Measurements from ENCODE around the gene CDC5L. TPM values are rescaled to one million over a fixed set of nuclear protein-coding genes. Genes with fewer than 3 reads are reported as not detected.

Gene CDC5L
- total and polyA plus RNA-seq, 9 donors = 13.0 to 24.0 (median 19.5) TPM

DNA sequence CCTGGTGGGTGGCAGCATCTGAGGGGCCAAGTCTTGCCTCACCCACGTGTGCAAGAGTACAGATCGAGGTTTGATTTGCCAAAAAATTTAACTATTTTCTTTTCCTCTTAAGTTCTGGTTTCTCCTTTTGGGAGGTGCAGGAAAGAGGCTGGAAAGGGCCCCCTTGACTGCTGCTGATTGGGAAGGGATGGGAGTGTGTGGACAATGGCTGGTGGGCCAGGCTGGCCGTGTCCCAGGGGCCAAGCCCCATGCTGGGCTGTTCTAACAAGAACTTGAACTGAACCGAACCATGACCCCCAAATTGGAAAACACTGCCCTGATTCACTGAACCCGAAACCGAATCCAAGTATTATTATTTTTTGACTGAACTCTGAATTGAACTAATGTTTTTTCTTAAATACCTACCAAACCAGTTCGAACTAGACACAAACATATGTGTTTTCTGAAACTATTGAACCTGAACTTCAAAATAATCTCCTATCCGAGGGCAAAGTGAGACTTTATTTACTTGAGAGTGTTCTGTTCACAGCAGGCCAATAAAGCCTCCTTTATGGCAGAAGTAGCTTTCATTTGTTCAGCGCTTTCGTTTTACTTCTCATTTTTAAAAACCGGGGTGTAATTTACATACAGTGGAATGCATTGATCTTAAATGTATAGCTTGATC lies 91.2 kb downstream of the CDC5L start:
- Histone ChIP-seq H3K4me3 (no peak overlapping the region), H3K4me1 (ENCODE audit: insufficient read depth) (peaks cover 6% of the 10 kb centered on the region), H3K9me3 (no peaks in the 10 kb centered on the region), H3K36me3 (no peaks in the 10 kb centered on the region), H3K27me3 (no peaks in the 10 kb centered on the region), H3K27ac (peak overlapping the region in 1 of 2 donors; percentile 23)
- 23 to 55% (median 41%) methylated on average over 11 of the region's 11 CpGs for WGBS, 3 donors
- TF ChIP-seq EP300 (IDR thresholded peaks at IDR 0.05) = no peak
- no peak for TF ChIP-seq CTCF (IDR thresholded peaks at IDR 0.05)
- TF ChIP-seq POLR2A (IDR thresholded peaks at IDR 0.05) = no peak
- DNase-seq = no peak
- intact Hi-C loops (cut with DNase I) = loop anchor here in 3 of 4 donors (5.0 to 10.0 kb wide), 7 partner anchors 176 to 1446 kb away; no protein-coding TSS in a partner anchor

- intact Hi-C loops (cut with DNase I) = no loop called here
Measured at GRCh38 chr6:44480097-44480541, 92.6 kb downstream of the CDC5L start.

DNA sequence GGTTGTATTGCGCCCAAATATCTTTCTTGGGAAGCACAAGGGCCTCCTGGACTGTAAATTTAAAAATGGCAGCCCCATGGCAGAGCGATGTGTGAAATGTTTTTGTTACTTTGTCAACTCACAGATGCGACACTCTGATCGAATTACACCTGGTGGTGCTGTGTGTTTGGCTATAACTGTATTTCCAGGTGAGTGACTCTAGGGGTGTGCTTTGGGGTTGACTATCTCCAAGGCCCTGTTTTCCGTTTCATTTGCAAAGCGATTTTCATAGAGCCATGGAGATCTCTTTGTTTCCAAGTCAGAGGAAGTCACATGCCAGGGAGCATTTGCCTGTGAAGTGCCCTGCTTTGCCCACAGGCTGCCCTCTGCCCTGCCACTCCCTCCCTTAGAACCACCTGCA lies 93.5 kb downstream of the CDC5L start:
- Histone ChIP-seq H3K4me3 (no peak overlapping the region), H3K4me1 (ENCODE audit: insufficient read depth) (peaks cover 6% of the 10 kb centered on the region), H3K27me3 (no peaks in the 10 kb centered on the region), H3K36me3 (no peaks in the 10 kb centered on the region), H3K27ac (no peak overlapping the region), H3K9me3 (no peaks in the 10 kb centered on the region)
- TF ChIP-seq EP300 (IDR thresholded peaks at IDR 0.05) = no peak
- no peak for TF ChIP-seq POLR2A (IDR thresholded peaks at IDR 0.05)
- TF ChIP-seq CTCF (IDR thresholded peaks at IDR 0.05) = no peak
- no peak for DNase-seq
- 95 to 96% (median 96%) methylated on average over 6 of the region's 6 CpGs for WGBS, 3 donors
- intact Hi-C loops (cut with DNase I) = no loop called here

More at GRCh38 chr6:44480097-44480541, 92.6 kb downstream of the CDC5L start:
- 85 to 89% (median 87%) methylated on average over 13 of the region's 13 CpGs for WGBS, 3 donors
- TF ChIP-seq POLR2A (IDR thresholded peaks at IDR 0.05) (no peak), CTCF (IDR thresholded peaks at IDR 0.05) (no peak), EP300 (IDR thresholded peaks at IDR 0.05) (no peak)
- no peak overlapping the region for H3K27ac ChIP-seq
- H3K9me3 ChIP-seq = no peaks in the 10 kb centered on the region
- DNase-seq = no peak
- H3K4me3 ChIP-seq = no peak overlapping the region
- H3K4me1 ChIP-seq (ENCODE audit: insufficient read depth) = peaks cover 6% of the 10 kb centered on the region
- H3K36me3 ChIP-seq = no peaks in the 10 kb centered on the region
- H3K27me3 ChIP-seq = no peaks in the 10 kb centered on the region

DNA sequence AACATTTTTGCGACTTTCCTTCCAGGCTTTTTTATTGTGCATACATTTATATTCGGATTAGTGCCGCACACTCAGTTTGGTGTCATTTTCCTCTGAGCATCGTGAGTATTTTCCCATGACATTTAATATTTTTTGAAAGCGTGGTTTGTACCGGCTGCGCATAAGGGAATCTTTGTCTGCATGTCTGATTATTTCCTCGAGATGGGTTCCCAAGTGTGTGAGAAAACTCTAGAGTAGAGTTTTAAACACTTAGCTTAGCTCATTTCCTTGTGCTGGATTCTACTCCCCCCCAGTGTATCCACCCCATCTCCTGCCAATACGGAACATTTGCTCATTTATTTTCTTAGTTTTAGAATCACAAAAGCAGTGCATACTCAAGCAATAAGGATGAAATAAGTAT lies 94.3 kb downstream of the CDC5L start:
- WGBS, 3 donors = 91 to 98% (median 97%) methylated on average over 9 of the region's 9 CpGs

More for the DNA sequence above, 94.3 kb downstream of the CDC5L start:
- Histone ChIP-seq H3K36me3 (no peaks in the 10 kb centered on the region), H3K27me3 (no peaks in the 10 kb centered on the region), H3K9me3 (no peaks in the 10 kb centered on the region), H3K4me3 (no peak overlapping the region), H3K27ac (no peak overlapping the region), H3K4me1 (ENCODE audit: insufficient read depth) (peaks cover 6% of the 10 kb centered on the region)
- intact Hi-C loops (cut with DNase I) = no loop called here
- no peak for DNase-seq
- TF ChIP-seq POLR2A (IDR thresholded peaks at IDR 0.05) (no peak), EP300 (IDR thresholded peaks at IDR 0.05) (no peak), CTCF (IDR thresholded peaks at IDR 0.05) (no peak)
